Muscle layer of colon (tissue), 2 donors: ENCODE data around the gene ARL4C.

Experiments used
- H3K27ac ChIP-seq: one replicate; pipeline ENCODE4 v1.7.0; 2013; ENCODE audit warnings: low read depth, mild to moderate bottlenecking, low read length, moderate library complexity
- H3K27me3 ChIP-seq, 2 donors: one replicate each; pipeline ENCODE4 v1.7.0; 2013; ENCODE audit warnings: low read length in 2 of 2, mild to moderate bottlenecking in 2 of 2; ENCODE audit not compliant: insufficient read depth in 2 of 2, control insufficient read depth in 1 of 2
- H3K36me3 ChIP-seq: one replicate; pipeline ENCODE4 v1.7.0; 2013; ENCODE audit warnings: mild to moderate bottlenecking, low read length; ENCODE audit not compliant: insufficient read depth
- H3K4me1 ChIP-seq: one replicate; pipeline ENCODE4 v1.7.0; 2013; ENCODE audit warnings: mild to moderate bottlenecking, low read length; ENCODE audit not compliant: insufficient read depth
- H3K4me3 ChIP-seq, 2 donors: one replicate each; pipeline ENCODE4 v1.7.0; 2013; ENCODE audit warnings: low read length in 2 of 2, low read depth in 1 of 2, mild to moderate bottlenecking in 1 of 2, moderate library complexity in 1 of 2
- H3K9ac ChIP-seq: one replicate; pipeline ENCODE4 v1.7.0; 2013; ENCODE audit warnings: low read length
- H3K9me3 ChIP-seq: one replicate; pipeline ENCODE4 v1.7.0; 2013; ENCODE audit warnings: mild to moderate bottlenecking, low read length
- donor health status: abdominal sarcoma.
- donor health status: Adenocarcinoma of cecum.

The ARL4C gene

GRCh38 chr2:234451242-234451641, 45.6 kb downstream of the ARL4C start:
- H3K9ac ChIP-seq = no peak overlapping the region
- no peaks in the 10 kb centered on the region for H3K27me3 ChIP-seq
- H3K9me3 ChIP-seq = no peaks in the 10 kb centered on the region
- no peaks in the 10 kb centered on the region for H3K4me1 ChIP-seq
- no peak overlapping the region for H3K4me3 ChIP-seq
- H3K27ac ChIP-seq = no peak overlapping the region
- H3K36me3 ChIP-seq = no peaks in the 10 kb centered on the region

DNA sequence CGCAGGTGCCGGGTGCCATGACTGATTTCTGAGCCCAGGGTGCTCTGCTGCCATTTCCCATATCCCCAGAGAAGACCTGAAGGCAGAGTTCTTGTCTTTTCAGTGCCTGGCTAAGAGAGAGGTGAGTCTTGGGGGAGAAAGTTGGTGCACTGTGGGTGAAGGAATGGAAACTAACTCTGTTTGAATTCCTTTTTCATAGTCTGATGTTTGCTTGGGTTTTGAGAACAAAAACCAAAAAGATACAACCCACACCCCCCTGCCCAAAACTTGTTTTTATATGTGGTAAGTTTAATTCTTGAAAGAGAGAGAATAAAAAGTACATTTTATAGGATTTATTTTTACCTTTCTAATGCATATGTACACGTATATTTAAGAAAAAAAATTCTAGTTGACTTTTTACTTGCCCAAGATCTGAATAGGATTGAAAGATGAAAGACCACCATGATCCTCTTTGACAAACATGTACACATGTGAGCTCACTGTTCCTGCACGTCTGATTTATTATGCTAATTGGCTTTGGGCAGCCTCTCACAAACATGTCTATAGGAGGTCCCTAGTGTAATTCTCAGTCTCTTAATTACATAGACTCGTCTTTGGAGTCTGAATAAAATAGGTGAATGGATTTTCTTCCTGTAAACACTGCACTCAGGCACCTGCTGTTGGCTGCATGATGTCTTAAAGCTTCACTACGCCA, 46.3 kb downstream of the ARL4C start:
- Histone ChIP-seq H3K36me3 (no peaks in the 10 kb centered on the region), H3K27me3 (no peaks in the 10 kb centered on the region), H3K9ac (no peak overlapping the region), H3K4me3 (no peak overlapping the region), H3K27ac (no peak overlapping the region), H3K4me1 (no peaks in the 10 kb centered on the region), H3K9me3 (no peaks in the 10 kb centered on the region)

- no peak overlapping the region for H3K27ac ChIP-seq
- H3K9ac ChIP-seq = no peak overlapping the region
- H3K9me3 ChIP-seq = no peaks in the 10 kb centered on the region
- no peaks in the 10 kb centered on the region for H3K27me3 ChIP-seq
- peaks cover 9% of the 10 kb centered on the region for H3K4me1 ChIP-seq
- no peaks in the 10 kb centered on the region for H3K36me3 ChIP-seq
- H3K4me3 ChIP-seq = no peak overlapping the region
Measured at GRCh38 chr2:234448506-234449184, 48.2 kb downstream of the ARL4C start.

- no peak overlapping the region for H3K27ac ChIP-seq
- no peaks in the 10 kb centered on the region for H3K9me3 ChIP-seq
- H3K4me3 ChIP-seq = no peak overlapping the region
- no peak overlapping the region for H3K9ac ChIP-seq
- no peaks in the 10 kb centered on the region for H3K27me3 ChIP-seq
- peaks cover 9% of the 10 kb centered on the region for H3K4me1 ChIP-seq
- no peaks in the 10 kb centered on the region for H3K36me3 ChIP-seq
Measured at GRCh38 chr2:234447963-234448362, 48.9 kb downstream of the ARL4C start.

DNA sequence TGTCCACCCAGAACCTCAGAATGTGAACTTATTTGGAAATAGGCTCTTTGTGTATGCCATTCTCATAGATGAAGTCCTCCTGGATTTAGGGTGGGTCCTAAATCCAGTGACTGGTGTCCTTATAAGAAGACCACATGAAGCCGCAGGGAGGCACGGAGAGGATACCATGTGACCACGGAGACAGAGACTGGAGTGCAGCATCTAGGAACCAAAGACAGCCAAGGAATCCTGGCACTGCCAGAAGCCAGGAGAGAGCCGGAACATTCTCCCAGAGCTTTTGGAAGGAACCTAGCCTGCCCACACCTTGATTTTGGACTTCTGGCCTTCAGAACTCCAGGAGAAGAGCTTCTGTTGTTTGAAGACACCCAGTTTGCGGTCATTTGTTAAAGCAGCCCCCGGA, 49.7 kb downstream of the ARL4C start:
- Histone ChIP-seq H3K27ac (no peak overlapping the region), H3K36me3 (no peaks in the 10 kb centered on the region), H3K4me1 (peaks cover 9% of the 10 kb centered on the region), H3K4me3 (no peak overlapping the region), H3K9ac (no peak overlapping the region), H3K9me3 (no peaks in the 10 kb centered on the region), H3K27me3 (no peaks in the 10 kb centered on the region)

DNA sequence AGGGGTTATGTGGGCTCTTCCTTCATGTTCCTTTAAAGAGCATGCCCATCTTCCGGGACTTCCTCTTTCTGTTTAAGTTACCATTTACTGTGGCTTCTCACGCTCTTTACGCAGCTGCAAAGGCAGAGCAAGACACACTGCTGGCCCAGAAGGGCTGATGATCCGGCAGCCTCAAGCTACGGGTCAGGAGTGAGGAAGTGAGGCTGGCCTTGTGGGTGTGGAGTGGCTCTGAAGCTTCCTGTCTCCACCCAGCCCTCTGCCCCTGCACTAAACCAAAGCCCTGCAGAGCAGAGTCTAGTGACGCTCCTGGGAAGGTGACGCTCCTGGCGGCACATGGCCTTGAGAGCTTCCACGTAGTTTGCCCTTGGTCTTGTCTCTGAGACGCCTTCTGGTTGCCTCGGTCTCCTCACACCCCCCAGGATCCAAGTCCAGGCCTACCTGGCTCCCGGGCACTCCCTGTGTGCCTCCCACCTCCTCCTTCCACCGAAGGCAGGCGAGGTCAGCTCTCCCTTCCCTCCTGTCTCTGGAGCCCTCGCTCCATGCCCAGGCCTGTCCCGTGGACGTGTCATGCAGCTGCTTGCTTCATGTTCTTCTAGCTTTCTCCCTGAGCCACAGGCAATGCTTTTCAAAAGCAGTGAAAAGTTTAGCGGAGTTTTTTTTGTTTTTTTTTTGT, 50.3 kb downstream of the ARL4C start:
- Histone ChIP-seq H3K9me3 (no peaks in the 10 kb centered on the region), H3K27ac (no peak overlapping the region), H3K4me3 (no peak overlapping the region), H3K4me1 (peaks cover 9% of the 10 kb centered on the region), H3K9ac (no peak overlapping the region), H3K36me3 (no peaks in the 10 kb centered on the region), H3K27me3 (no peaks in the 10 kb centered on the region)

GRCh38 chr2:234444893-234445292, 52.0 kb downstream of the ARL4C start:
- no peak overlapping the region for H3K9ac ChIP-seq
- H3K27me3 ChIP-seq = no peaks in the 10 kb centered on the region
- H3K36me3 ChIP-seq = no peaks in the 10 kb centered on the region
- H3K27ac ChIP-seq = no peak overlapping the region
- H3K4me1 ChIP-seq = peaks cover 9% of the 10 kb centered on the region
- H3K9me3 ChIP-seq = no peaks in the 10 kb centered on the region
- H3K4me3 ChIP-seq = no peak overlapping the region

- Histone ChIP-seq H3K9ac (no peak overlapping the region), H3K4me1 (peaks cover 9% of the 10 kb centered on the region), H3K9me3 (no peaks in the 10 kb centered on the region), H3K27ac (no peak overlapping the region), H3K4me3 (no peak overlapping the region), H3K36me3 (no peaks in the 10 kb centered on the region), H3K27me3 (no peaks in the 10 kb centered on the region)
Measured at GRCh38 chr2:234444242-234444730, 52.6 kb downstream of the ARL4C start.
